GM18873 (cell line): ENCODE data around the gene MNT.

Experiments used
- ATAC-seq: cut with Tn5 transposase; IDR thresholded peaks from one replicate; pipeline ENCODE4 v1.9.1; 2021; ENCODE audit warnings: mild to moderate bottlenecking, moderate library complexity, moderate number of reproducible peaks; ENCODE audit not compliant: unreplicated experiment, low FRiP score

The MNT gene

DNA sequence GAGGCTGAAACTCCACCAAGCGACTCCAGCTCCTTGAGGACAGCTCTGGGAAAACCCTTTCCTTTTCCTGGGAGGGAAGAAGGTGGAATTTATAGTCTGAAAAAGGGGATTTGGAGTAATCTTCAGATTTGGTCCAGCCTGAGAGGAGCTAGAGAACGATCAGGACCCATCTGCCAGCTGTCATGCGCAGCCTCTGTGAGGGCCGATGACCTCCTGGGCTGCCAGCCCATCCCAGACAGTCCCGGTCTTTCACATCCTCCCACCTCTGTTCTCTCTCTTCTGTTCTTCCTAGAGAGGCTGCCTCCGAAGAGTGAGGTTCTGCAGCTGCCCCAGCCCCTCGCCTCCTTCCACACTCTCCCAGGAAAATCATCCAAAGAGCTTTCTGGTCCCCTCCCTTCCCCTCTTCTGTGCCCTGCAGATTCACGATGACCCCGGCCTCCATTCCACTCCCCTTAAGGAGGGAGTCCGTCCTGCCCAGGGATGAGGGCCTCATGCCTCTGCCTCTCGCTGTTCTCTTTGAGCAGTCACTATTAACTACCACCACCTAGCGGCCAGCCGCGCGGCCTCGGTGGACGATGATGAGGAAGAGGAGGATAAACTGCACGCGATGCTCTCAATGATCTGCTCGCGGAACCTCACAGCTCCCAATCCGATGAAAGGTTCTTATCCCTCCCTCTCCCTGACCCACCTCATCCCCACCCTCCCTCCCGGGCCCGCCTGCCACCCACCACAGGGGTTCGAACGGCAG is 33.9 kb downstream of the MNT start:
- no peak for ATAC-seq

GRCh38 chr17:2365132-2365531 is 35.7 kb downstream of the MNT start:
- ATAC-seq: no peak

- ATAC-seq: no peak
Observed at GRCh38 chr17:2364763-2365116, 36.1 kb downstream of the MNT start.

- no peak for ATAC-seq
Observed at GRCh38 chr17:2363851-2364762, 36.8 kb downstream of the MNT start.

- no peak for ATAC-seq
Observed at GRCh38 chr17:2363318-2363717, 37.5 kb downstream of the MNT start.

DNA sequence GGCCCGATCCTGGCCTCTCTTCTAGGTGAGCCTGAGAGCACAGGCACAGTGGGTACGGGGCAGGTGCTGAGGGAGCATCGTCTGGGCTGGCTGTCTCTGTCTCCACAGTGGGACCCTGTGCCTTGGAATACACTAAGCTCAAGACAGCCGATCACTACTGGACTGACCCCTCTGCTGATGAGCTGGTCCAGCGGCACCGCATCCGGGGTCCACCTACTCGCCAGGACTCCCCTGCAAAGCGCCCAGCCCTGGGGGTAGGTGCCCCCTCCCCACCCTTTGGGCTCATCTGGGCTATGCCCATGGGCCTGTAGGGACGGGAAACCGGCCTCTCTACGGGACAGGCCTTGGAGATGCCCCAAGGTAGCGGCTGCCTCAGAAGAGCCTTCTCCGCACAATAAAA is 38.0 kb downstream of the MNT start:
- no peak for ATAC-seq

DNA sequence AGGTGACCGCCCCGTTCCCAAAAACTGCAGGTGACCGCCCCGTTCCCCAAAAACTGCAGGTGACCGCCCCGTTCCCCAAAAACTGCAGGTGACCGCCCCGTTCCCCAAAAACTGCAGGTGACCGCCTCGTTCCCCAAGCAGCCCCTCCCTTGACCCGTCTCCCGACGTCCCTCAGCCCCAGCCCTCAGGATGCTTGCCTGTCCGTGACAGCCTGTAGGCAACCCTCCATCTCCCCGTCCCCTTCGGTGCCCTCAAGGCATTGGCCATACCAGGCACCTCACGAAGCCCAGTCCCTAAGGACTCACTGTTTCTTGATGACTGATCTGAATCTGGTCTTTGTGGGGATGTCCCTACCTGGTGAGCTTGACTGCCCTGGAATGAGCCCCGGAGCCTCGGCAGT is 38.4 kb downstream of the MNT start:
- ATAC-seq: no peak

- no peak for ATAC-seq
Observed at GRCh38 chr17:2362016-2362415, 38.8 kb downstream of the MNT start.

DNA sequence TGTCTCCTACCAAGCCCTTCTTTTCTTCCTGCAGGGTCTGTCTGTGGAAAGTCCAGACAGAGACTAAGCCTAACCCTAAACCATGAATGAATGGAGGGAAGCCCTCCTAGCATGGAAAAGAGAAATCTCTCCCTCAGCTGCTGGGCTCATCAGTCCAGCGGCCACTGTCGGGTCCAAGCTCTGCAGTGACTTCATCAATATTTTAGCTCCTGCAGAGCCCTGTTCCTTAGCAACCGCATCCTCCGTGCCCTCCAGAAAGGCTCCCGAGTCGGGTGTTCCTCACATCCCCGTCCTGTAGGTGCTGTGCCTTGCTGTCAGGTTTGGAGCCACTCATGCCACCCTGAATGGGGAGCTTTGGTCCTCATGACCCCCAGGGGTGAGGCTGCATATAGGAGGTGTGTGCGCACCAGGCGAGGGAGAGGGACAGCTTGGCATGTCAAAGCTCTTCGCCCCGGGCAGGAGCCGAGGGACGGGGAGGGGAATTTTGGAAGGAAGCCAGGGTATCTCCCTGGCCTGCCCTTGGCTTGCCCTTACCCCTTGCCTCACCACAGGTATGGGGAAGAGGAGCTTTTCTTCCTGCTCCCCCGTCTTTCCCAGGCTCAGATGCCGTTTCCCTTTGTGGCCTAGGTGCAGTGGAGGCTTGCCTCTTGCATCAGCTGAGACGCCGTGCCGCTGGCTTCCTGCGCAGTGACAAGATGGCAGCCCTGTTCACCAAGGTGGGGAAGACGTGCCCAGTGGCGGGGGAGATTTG is 39.7 kb downstream of the MNT start:
- no peak for ATAC-seq

GRCh38 chr17:2357931-2358434 is 42.9 kb downstream of the MNT start:
- no peak for ATAC-seq

- ATAC-seq: no peak
Observed at GRCh38 chr17:2357237-2357636, 43.6 kb downstream of the MNT start.

DNA sequence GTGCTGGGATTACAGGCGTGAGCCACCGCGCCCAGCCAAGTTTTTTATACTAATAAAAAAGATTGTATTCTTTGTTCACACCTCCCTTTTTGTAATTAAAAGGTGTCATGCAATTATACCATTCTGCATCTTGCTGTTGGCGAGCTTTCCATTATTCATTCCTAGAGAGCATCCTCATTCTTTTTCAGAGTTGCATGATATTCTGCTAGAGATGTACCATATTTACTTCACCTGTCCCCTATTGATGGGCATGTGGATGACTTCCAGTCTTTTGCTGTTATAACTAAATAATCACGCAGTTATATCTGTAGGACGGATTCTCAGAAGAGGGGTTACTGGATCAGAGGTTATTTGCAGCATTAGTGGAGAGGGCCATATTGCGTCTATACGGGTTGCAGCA is 46.5 kb downstream of the MNT start:
- no peak for ATAC-seq

DNA sequence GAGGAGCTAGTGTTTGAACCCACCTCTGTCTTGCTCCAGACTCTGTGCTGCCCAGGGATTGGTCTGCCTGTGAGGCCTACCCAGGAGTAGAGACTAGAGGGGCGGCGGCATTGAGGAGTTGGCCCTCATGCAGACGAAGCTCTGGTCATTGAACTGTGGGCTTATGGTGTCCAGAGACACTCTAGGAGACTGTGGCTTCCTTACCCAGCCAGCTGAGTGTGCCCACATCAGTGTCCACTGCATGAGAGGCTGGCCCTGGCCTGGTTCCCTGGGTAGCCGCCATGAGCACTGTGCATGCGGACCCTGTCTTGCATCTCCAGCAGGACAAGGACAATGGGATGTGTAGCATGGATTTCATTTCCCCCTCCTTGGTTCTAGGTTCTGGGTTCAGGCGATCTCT is 49.6 kb downstream of the MNT start:
- no peak for ATAC-seq

GRCh38 chr17:2347805-2348685 is 52.8 kb downstream of the MNT start:
- ATAC-seq: no peak

GRCh38 chr17:2346475-2346874 is 54.4 kb downstream of the MNT start:
- ATAC-seq: no peak

GRCh38 chr17:2344528-2344927 is 56.3 kb downstream of the MNT start:
- ATAC-seq: no peak

DNA sequence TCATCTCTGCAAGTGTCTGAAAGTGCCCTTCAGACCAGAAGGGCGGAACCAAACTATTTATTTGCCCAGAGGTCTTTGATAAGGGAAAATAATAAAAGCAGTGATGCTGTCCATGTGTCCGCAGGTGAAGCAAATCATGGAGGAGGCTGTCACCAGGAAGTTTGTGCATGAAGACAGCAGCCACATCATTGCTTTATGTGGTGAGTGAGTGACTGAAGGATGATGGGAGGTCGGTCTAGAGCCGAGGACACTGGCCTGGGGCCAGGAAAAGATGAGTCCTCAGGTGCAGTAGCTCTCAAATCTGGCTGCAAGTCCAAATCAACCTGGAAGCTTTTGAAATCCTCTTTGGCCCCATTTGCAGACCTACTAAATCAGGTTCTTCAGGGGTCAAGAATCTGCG is 57.4 kb downstream of the MNT start:
- no peak for ATAC-seq

- ATAC-seq: no peak
Observed at GRCh38 chr17:2338315-2338657, 62.6 kb downstream of the MNT start.

DNA sequence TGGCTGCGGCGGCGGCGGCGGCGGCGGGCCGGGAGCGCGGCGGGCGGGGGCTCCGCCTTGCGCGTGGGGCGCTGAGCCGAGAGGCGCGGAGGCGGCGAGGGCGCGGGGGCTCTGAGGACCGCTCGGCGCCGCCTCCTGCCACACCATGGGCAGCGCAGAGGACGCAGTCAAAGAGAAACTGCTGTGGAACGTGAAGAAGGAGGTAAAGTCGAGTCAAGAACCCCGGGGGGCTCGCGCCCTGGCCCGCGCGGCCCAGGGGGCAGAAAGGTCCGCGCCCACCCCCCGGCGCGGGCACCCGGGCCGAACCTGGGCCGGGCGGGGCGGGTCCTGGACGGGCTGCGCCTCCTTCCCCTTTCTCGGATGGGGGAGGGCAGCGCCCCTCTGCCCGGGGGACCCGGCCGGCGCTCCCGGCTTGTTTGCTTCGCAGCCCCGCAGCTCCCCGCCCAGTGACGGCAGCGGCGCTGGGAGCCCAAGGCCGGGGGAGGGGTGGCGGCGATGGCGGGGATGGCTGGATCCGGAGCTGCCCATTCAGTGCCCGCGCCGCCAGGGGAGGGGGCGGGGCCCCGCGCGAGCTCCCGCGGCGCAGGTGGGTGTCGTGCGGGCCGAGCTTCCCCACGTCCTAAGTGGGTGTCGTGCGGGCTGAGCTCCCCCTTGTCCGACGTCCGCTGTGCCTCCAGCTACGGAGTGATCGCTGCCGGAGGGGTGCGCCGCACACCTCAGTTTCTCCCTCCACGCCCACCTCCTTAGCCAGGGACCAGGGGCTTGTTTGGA is 63.1 kb downstream of the MNT start:
- ATAC-seq: no peak
